Activated T-helper 1 cell treated with anti-CD3 and anti-CD28 coated beads, Interleukin-2, amount 50 U/mL, for 16 hours (primary cell): ENCODE results near the gene DPP6.

ENCODE experiments used
- DNase-seq, 2 donors: peaks; one replicate each; pipeline ENCODE4 v3.0.0-alpha.2; 2020; ENCODE audit warnings: low read depth in 1 of 2, low spot score in 1 of 2

The DPP6 gene

DNA sequence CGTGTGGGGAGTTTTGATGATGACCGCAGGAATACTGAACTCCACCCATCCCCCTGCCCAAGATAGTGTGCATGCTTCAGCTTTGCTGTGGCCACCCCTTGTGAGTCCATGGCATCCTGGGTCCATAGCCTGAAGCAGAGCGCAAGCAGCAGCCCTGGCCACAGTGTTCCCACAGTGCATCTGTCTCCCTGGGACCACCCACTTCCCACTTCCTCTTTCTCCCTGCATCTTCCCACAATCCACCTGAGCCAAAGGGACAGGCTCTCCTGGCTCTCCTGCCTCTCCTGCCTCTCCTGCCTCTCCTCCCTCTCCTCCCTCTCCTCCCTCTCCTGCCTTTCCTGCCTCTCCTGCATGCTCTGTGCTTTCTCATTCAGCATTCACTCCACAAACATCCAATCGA is 800.0 kb downstream of the DPP6 start:
- DNase-seq, result no peak

DNA sequence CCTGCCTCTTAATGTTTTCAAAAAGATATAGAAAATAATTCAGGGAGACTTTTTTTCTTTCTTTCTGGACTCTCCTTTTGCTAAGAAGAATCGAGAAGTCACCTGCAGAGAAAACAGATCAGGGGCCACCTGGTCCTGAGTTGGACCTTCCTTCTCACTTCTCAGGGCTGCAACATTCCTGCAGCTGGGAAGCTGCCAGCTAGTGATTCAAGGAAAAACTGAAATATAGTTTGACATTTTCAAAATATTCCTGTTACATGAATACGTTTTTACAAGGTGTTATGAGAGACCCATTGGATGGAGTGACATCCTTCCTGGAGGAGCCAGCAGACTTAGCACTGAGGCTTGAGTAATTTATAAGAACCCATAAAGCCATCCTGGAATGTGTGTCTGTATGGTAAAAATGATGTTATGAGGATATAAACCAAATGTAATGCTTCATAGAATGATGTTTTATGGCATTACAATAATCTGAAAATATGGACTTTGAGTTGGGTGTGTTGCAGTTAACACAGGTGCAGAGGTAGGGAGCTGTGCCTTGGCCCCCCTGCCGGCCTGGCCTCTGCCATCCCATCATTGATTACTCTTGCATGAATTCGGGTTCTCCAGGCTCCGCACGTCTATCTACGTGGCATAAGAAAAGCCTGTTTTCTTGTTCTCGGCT is 801.0 kb downstream of the DPP6 start:
- no peak for DNase-seq

DNA sequence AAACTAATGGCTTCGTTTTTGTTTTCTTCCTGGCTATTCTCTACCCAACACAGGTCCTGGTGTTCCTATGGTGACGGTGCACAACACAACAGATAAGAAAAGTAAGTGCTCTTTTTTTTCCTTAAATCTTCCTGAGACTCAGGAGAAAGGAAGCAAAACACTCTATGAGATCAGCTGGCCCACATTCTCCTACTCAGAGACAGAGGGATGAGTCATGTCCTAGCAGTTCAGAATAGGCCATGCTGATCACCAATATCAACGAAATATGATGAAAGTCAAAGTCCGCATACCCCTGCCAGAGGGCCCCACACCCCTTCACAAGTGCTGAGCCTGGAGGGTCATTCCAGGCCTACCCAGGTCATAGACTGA is 801.5 kb downstream of the DPP6 start:
- DNase-seq, result no peak

DNA sequence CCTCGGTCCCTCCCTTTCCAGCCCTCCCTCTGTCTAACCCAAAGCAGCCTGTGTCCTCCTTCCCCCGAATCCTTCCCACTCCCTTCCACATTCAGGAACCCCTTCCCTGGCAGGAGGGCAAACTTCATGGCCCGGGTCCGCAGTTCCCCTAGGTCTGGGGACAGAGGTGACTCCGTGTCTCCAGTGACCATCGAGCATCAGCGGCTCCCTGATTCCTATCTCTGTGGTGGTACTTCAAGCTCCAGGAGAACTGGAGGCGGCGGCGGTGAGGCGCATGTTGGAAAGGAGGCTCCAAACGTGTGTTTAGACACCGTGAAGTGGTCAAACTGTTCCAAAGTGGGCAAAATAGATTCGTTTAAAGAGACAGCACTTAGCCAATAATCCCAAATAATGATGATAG is 802.6 kb downstream of the DPP6 start:
- no peak for DNase-seq

DNA sequence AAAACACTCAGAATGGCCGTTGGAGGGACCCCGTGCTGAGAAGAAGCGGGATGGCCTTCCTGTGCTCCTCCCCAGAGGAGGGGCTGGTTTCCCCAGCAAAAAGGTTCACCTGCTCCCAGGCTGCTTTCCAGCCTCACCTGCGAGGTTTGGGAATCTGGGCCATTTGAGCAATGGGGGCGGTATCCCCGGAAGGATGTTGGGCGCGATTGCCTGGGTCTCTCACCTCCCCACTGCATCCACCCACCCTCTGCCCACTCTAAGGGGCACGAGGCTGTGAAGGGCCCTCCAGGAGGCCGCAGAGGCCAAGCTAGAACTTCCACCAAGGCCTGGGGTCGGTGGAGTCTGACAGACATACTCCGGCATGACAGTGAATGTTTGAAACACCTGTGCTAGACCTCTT is 803.2 kb downstream of the DPP6 start:
- no peak for DNase-seq

DNA sequence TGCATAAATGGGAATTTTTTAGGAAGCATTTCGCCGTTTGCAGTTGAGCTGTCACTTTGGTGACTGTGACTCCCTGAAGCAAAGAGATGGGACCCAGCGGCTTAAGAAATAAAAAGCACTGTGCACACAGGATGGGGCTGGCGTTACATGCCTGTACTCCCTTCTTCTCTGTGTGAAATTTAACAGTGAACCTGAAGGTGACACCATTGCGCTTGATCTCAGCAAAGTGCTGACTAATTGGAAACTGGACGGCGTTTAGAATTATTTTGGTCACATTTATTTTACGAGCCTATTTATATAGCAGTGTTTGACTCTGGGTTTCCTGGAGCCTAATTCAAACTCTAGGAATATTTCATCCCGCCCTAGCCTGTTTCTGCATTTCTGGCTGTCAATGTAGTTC is 804.5 kb downstream of the DPP6 start:
- DNase-seq, result no peak

DNA sequence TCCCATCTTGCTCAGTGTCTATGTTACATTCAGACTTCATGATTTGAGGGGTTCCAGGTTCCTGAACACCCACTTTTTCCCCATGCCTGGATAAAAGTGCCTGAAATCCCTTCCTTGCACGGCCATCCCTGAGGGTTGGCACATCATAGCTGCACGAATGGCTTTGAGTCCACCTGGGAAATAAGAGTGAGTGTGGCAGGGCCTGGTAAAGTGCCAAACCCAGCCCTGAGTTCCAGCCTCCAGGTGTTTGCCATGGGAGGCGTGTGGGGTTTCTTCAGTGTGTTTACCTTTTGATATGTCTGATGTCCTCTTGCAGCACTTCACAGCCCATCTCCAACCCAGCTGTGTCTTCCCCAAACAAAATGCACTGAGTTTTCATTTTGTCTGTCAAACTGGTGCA is 805.0 kb downstream of the DPP6 start:
- no peak for DNase-seq

DNA sequence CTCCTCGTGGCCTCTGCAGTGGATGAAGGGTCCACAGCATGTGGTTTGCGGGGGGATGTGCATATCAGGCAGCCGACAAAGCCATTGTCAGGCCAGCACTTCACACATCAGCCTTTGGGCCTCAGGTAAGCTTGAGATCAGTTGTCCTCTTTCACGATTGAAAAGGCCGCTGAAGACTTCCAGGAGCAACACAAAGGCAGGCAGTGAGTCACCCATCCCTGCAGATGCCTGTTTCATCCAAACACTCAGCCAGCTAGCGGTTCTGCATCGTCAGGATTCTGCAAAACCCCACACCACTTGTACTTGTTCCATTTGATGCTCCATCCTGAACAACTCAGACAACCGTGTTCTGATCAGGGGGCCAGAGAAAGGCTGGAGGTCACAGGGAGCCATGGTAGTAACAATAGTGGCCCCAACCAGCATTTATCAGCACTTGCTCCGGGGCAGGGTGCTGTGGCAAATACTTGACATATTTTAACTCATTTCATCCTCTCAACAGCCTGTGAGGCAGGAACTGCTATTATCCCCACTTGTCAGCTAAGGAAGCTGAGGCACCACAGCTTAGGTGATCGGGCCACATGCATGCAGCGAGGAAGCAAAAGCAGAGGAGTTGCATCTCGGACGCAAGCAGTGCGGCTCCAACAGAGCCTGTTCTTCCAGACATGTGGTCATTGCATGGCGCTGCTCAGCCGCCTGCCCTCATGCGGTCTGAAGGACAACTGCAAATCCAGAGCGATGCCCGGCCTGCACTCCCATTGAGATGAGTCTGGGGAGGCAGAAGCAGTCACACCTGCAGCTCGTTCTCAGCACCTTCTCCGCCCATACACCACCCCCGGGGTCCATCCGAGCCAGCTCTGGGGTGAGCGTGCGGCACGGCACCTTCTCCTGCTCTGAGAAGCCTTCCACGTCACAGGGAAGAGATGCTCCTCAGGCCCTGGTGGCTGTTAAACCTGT is 805.8 kb downstream of the DPP6 start:
- no peak for DNase-seq

DNA sequence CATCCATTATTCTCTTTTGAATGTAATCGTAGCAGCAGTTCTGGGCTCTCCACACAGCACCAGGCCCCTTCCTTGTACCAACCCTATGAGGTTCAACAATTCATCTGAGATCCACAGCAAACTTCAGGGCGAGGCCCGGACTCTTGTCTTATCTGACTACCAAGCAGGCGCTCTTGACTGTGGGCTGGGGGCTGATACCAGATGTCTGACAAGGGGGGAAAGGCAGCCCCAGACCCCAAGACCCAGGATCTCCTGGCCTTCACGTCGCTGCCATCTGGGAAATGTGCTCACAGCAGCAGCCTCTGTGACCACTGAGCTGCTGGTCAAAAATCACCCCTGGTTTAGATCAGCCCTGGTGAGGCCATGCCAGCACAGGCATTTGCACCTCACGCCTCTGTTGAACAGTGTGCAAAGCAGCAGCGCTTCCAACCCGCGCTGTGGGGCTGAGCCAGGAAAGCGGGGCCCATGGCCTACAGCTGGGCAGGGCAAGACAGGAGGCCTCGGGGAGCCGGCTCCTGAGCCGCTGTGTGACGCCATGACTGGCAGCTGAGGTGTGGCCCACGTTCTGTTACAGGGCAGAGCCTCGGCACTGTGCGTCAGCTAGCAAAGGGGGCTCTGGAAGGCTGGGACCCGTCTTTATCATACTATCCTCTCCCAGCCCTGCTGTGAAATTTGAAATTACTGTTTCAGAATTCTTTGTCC is 806.8 kb downstream of the DPP6 start:
- no peak for DNase-seq

DNA sequence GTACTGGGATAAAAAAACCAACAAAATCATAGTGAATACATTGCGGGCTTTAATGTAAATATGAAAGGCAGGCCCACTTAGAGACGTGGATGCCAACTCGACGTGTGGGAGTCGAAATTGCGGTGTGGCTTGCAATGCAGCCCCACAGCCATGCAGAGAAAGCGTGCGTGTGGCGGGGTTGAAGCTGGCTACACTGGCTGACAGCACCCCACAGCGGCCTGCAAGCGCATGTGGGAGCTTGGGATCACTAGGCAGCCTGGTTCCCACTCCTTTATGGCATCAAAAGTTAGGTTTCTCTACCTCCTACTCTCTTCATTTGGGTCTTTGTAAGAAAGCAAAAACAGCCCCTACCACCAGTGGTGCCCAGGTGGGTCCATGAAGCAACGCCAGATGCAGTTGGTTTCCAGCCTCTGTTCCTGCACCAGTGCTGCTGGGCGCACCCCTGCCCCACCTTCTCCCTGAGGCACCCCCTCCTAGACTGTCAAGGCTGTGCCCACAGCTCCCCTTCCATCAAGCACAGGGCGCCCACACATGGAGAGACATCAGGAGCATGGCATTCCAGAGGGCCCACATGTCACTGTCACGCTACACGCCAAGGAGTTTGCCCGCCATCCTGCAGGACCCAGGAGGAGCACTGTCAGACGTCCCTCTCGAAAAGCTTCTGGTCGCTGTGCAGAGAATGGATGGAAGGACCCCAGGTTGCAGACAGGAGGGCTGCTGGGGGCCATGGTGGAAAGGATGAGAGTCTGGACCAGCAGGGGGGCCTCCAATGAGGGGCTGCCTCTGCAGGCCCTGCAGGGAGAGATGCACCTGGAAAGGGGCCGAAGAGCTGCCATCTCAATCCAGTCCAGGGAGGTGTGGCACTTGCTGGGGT is 807.8 kb downstream of the DPP6 start:
- DNase-seq, result no peak

DNA sequence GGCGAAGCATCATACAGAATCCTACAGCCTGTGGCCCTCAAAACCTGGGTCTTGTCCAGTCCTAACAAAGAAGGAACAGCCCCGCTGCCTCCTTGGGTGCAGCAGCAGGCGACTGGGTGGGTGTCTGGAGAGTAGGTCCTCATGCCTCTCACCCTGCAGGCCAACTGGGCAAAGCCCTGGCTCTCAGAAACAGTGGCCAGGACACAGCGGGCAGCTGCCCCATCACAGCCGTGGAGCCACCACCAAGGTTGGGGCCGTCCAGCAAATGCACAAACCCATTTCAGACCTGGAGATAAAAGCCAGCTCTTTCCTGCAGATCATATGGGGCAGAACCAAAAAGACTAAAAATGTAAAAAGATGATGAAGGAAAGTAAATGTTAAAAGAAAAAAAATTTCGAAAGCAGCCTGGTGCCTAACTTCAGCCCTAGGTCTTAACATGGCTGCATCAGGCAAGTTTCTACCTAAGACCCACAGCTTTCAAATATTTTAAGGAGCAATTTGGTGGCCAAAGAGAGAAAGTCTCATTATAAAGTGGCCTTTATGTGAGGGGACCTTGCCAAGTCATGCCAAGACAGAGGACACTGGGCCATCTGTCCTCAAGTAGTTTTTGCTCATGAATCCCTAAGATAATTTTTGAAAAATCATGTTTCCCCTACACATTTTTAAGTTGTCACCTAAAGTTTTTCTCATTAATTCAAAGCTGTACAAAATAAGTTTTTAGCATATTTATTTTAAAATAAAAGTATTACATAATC is 808.6 kb downstream of the DPP6 start:
- DNase-seq, result no peak

DNA sequence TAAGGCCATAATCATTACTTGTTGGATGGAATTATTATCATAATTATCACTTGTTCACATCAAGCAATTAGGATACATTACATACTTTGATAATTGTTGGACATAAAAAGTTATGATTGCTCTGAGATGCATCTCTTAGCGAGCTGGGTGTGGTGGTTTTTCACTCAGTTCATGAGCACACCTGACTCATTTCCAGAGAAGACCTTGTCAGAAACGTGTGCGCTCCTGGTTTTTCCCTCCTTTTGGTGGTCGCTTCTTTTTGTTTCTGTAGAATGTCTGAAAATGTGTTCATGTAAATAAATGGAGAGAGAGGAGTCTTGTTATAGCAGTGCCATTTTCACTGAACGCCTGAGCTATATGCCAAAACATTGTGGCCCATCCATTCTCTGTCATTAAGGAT is 809.4 kb downstream of the DPP6 start:
- no peak for DNase-seq

DNA sequence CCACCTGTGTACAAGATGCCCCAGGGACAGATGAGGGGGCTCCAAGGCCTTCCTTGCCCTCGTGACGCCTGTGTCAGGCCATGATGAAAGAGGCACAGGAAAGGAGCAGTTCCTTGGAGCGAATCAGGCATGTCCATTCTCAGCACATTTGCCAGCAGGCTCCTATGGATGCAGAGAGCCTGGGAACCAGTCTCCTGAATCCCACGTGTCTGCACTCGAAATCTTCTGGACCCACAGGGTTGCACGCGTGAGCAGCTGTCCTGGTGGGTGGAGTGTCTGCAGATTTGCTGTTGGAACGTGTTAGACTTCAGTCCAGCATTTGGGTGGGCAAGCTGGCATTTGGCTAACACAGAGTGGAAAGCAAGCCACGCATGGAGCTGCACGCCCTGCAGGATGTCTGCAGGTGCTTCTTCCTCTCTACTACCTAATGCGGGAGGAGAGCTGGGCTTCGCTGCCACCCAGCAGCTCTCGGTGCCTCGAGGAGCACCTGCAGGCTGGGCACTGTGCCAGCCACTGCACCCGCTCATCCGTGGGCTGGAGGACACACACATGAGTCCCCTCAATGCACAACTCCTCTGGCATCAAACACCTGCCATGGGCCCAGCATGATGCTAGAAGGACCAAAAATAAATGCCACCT is 810.1 kb downstream of the DPP6 start:
- no peak for DNase-seq

DNA sequence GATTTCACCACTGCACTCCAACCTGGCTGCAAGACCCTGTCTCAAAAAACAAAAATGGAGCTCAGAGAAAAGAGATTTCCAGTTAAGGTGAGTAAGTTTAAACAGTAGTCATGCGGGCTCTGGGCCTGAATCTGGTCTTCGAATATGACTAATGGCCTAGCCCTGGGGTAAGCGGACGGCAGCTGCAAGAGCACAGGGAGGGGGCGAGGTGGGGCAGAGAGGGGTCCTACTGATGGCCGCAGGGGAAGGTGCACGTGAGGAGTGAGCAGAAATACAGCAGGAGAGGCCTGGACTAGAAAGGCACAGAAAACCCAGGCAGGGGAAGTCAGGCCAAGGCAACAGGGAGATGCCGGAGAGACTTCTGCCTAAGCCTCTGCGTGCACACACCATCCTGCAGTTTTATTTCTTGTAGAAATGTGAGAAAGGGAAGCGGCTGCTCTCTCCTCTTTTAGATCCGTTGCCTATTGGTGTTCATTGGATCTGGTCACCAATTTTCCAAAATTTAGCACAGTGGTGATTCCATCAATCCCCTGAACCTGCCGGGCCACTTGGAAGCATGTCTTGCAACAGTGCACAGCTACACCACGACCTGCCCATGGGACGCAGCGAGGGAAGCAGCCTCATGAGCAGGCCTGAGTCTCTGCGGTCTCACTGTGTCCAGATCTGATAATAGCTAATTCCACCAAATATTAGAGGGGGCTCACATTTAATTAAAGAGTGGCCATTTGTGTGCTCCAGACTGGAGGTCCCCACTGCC is 811.7 kb downstream of the DPP6 start:
- DNase-seq, result no peak

DNA sequence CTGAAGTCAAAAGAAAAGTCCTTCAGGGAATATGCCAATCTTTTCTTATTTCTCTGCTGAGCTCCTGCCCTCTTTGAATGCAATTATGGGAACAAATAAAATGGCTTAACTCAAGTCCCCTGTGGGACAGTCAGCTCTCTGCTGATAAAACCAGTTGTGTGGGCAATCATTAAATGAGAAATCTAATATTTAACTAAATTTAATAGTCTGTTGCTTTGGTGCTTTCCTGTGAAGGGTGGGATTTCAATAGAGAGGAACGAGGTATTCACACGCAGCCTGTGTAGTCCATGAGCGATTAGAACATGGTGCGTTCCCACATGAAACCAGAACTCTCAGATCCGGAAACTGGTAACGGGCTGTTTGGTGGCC is 812.3 kb downstream of the DPP6 start:
- no peak for DNase-seq

DNA sequence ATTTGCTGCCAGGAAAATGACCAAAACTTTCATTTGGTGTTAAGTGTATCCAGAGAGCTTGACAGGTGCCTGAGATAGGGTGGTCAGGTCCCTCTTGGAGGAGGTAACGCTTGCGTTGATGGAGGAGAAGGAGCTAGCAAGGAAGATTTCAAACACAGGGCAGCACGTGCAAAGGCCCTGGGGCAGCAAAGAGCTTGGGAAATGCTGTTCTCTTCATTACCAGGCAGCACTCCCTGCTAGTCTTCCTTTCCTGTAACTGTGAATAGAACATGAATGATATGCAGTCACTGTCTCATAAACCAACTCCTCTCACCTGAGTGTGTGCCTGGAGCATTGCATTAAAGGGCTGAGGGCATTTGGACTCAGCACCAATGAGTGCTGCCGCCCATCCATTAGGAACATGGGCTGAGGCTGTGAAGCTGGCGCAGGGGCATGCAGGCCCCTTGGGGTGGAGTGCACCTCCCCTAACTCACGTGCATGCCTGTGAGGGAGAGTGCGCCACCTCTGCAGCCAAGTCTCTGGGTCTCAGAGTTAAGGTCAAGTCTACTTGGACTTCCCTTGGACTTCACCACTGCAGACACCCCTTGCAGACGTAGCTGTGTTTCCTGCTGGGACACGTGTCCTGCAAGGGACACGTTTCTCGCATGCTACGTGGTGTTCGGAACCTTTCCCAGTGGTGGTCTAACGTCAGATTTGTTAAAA is 813.9 kb downstream of the DPP6 start:
- no peak for DNase-seq

DNA sequence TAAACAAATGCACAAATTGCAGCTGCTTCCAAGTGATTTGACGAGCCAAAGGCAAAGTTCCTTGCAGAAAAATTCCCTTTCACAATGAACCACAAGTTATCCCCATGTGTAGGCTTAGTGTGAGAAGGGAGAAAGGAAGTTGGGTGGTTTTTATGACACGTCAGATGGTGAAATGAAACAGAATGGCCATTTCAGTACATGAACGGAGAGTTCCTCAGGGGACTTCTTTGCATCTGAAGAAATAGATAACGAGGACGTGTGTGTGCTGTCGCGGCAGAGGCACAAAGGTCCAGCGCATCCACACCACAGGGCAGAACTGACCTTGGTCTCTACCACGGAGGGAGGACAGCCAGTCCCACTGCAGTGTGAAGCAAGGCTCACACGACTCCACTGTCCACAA is 814.9 kb downstream of the DPP6 start:
- no peak for DNase-seq

DNA sequence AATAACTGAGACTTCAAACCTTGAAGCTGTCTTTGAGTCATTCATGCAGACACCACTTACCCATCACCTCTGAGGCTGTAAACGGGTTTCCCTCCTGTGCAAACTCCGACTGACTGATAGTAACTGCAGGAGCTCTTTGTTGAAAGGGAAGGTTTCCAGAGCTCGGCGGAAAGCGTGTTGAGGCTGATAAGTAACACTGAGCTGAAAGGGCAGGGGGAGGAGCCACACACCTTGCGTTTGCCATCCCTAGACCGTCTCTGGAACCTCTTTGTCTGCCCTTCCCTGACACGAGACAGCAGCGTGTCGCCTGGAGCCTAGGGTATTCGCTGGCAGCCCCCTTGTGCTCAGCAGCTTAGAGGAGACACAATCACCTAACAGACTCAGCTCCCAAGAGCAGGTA is 816.7 kb downstream of the DPP6 start:
- DNase-seq, result no peak

DNA sequence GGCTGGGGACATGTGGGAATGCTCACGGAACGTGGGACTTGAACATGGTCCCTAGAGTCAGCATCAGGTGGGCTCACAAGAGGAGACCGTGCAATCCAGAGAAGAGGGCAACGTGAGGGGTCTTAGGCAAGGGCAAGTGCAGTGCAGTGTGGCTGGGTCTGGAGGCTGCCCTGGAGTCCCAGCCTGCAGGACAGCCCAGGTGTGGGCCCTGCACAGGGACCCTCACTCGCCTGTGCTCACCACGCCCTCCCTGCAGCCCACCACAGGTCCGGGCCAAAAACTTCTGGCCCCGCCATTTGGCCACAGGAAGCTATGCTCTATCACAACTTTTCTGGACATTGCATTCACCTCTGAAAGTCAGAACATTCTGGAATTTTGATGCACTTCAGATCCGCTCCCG is 817.2 kb downstream of the DPP6 start:
- no peak for DNase-seq
